ENCODE results near the gene NR6A1.

NR6A1 gene

DNA sequence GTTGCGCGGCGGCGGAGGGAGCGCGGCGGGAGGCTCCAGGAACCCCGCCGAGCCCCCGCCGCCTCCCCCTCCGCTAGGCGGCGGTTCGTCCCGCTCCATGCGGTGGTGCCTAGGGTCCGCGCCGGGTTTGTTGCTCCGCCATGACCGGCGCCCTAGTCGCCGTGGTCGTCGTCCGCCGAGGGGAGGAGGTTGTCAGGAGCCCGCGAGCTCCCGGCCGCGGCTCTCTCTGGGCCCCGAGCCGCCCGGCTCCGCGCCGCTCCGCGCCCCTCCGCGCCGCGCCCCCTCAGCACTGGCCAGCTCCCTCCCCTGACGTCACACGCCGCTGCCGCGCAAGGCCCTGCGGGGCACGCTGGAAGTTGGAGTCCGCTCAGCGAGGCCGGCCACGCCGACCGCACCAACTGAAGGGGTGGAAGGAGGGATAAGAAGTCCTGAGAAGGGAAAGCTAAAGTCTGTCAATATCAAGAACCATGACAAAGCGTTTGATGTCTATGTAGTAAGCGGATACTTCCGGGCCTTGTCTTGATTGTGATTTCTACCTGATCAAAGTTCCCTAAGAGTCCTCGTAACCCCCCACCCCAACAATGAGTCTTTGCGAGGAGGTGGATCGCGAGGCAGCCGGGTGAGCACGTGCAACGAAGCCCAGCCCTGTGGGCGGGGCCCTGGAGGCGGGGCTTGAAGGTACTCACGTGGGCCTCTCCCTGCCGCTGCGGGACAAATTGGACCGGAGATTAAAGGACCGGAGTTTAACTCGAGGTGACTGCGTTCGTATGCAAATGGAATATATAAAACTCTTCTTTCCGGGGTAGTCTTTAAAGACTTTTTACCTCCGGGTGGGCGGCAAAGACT, at the start of gene NR6A1:
TSS of gene NR6A1 (minus strand) at position 291 of the 846 bp plus-strand sequence.
- peak; percentile 95 for DNase-seq

DNA sequence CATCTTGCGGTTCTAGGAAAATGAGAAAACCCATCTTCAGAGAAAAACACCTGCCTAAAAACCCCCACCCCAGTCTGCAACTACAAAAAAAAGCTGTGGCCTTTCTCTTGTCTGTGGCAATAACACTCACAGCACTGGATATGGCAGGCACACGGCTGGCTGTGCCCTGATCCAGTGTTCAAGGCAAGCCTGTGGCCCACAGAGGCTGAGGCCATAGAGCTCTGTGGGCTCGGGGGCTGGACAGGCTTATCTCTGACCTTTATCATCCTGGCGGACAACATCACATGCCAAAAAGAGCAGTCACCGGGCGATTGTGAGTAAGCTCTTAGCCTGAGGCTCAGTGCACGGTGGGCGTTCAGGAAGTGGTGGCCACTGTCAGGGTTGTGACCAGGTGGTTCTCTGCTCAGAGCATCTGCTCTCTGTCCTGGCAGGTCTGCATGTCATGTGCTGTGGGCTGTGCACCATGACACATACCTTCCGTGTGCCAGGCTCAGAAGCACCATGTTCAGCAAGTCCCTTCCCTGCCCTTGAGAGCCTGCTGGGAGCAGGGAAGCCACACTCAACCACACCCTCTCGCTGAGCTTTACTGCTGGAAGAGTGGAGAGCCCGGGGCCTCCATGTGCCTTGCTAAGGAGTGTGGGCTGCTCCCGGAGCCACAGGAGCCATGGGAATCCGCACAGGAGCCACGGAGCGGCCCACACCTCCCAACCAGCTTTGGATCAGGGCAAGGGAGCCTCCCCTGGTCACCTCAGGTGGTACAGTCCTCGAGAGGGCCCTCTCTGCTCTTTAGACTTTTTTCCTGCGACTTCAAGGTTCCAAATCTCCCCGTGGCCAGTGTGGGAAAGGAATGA, 47.5 kb upstream of the NR6A1 start:
- DNase-seq = no peak

DNA sequence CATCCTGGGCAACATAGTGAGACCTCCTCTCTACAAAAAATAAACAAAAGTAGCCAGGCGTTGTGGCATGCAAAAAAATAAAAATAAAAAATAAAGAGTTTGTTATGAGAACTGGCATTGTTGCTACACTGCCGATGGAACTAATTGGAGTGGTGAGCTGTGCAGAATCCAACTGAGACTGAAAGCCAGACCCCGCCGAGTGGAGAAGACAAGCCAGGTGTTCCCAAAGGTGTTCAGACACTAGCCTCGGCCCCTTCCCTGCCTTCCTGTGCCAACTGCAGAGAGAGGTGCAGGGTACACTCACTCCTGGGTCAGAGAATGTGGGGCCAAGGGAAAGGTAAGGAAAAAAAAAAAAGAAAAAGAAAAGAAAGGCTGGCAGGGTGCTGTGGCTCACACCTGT, 44.5 kb upstream of the NR6A1 start:
- no peak for DNase-seq

DNA sequence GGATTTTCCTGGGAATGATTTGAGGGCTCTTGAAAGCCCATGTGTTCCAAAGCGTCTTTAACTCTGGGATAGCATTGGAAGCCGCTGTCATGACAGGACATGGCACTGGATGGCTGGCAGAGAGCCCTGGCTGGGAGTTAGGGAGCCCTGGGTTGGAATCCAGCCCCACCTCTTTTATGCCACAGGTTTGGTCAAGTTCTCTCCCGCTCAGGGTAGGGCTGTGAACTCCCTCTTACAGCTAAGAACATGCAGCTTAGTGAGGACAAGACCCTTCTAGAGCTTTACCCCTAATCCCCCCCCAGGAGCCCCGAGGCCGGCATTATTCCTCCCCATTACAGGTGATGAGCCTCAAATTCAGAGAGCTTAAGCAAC, 43.0 kb upstream of the NR6A1 start:
- DNase-seq = no peak

DNA sequence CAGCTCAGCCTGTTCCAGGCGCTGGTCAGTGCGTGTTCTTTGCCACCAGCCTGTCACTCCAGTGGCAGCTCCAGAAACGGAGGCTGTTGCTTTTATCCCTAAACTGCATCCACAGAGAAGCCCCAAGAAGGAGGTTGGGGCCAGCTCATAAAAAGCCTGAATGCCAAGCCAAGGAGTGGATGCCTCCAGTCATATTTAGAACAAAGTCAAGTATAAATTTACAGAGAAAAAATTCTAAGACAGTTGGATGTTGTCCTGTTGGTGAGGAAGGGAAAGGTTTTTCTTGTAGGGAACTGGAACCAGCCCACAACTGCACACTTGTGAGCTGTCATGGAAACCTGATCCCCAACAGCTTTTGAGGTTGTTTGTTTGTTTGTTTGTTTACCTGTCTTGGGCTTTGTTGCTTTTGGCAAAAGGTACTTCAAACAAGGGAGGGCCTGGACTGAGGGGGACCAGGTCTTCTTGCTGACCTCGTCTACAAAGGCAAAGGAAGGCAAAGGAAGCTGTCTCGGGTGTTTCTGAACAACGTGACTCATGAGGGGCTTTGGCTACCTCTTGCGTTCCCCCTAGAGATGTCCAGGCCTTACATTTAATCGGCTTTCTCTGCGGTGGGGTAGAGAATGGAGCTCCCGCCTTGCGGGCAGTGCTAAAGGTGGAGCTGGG, 42.5 kb upstream of the NR6A1 start:
- no peak for DNase-seq

DNA sequence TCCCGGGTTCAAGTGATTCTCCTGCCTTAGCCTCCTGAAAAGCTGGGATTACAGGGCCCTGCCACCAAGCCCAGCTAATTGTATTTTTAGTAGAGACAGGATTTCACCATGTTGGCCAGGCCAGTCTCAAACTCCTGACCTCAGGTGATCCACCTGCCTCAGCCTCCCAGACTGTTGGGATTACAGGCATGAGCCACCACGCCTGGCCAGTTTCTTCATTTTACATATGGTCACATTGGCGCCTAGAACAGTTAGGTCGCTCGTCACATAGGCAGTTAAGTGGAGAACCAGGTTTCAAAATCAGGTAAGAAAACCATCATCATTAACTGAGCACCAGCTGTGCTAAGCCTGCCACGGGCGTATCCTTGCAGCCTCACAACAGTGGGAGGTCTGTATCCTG, 41.9 kb upstream of the NR6A1 start:
- no peak for DNase-seq

DNA sequence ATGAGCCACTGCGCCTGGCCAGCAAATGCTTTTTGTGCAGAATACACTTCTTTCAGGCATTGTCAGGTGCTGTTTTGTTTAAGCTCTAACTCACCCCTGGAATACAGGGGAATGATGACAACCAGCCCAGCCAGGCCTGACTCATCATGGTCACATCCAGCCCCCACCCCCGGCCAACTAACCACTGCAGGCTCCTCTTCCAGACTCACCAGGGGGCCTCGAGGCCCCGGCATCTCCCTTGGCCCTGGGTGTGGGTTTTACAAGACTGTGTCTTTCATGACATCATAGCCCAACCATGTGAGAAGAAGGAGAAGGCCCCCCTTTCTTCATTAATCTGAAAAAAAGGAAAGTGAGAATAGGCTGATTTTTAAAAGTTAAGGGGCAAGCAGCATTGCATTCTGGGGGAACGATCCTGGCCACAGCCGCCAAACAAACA, 41.3 kb upstream of the NR6A1 start:
- no peak for DNase-seq

DNA sequence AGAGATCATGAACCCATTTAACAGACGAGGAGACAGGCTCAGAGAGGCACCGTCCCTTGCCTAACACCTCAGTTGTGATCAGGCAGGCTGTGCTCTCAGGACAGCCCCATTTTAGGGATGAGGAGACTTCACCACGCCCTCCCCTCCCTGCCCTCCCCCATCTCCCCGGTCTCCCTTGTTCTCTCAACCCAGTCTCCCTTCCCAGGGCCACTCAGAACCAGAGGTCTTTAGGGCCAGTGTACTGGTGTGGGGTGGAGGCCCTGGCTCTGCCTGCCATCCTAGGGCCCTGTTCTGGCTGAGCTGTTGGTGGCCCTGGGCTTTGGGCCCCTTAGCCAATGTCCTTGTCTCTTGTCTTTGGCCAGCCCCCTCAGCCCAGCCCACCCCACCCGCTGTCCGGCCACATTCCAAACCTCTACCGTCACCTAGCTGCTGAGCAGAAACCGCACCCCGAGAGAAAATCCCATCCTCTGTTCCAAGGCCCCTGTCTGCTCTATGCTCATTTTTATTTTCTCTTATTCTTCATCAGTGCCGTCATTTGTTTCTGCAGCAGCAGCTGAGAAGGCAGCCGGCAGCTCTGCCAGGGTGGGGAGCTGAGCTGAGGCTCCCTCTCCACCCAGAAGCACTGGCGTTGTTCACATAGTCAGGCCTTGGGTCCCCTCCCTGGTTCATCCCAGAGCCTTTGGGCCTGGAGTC, 39.7 kb upstream of the NR6A1 start:
- DNase-seq = no peak

DNA sequence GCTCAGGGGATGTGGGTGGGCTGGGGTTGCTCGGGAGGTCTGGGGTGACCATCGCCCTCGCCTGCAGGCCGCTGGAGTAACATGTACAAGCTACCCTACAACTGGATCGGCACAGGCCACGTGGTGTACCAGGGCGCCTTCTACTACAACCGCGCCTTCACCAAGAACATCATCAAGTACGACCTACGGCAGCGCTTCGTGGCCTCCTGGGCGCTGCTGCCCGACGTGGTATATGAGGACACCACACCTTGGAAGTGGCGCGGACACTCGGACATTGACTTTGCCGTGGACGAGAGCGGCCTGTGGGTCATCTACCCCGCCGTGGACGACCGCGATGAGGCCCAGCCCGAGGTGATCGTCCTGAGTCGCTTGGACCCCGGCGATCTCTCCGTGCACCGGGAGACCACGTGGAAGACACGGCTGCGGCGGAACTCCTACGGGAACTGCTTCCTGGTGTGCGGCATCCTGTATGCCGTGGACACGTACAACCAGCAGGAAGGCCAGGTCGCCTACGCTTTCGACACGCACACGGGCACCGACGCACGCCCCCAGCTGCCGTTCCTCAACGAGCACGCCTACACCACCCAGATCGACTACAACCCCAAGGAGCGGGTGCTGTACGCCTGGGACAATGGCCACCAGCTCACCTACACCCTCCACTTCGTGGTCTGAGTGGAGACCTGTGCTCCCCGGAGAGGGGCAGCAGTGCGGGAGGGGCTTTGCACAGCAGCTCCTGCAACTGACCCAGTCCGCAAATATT, 38.8 kb upstream of the NR6A1 start:
- DNase-seq = no peak

DNA sequence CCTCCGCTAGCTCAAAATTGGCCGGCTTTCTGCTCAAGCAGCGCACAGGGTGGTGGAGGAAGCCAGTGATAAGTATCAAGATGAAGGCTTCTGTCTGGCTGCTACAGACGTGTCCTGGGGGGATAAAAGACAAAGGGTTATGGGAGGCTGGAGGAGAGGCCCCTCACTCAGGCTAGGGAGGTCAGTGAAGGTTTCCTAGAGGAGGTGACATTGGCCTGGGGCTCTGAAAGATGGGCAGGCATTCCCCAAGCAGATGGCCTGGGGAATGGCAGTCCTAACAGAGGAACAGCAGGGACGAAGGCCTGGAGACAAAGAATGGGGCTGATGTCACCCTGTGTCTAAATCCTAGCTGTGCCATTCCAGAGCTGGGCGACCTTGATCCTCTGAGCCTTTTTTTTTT, 38.1 kb upstream of the NR6A1 start:
- no peak for DNase-seq

DNA sequence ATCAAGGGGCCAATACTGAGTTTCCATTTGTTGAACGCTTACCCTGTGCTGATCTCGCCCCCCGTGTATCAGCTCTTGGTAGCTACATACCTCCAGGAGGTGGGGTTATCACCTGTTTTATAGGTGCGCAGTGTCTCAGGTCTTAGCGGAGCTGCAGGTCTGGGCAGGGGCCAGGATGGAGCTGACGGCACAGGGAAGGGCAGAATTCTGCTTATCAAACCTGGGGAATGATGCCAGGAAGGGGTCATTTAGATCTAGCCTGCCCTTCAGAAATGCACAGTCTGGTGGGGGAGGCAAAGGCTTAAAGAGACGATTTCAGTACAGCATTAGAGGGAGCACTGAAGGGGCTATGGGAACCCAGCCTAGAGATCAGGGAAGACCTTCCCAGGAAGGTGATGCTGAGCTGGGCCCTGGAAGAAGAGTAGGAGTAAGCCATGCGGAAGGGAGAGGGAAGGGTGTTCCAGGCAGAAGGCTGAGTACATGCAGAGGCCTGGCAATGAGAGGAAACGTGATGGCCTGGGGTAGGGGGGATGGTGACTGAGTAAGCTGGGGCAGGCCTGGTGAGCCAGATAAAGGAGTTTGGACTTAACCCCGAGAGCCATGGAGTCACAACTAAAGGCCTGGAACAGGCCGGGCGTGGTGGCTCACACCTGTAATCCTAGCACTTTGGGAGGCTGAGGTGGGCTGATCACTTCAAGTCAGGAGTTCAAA, 37.3 kb upstream of the NR6A1 start:
- no peak for DNase-seq

DNA sequence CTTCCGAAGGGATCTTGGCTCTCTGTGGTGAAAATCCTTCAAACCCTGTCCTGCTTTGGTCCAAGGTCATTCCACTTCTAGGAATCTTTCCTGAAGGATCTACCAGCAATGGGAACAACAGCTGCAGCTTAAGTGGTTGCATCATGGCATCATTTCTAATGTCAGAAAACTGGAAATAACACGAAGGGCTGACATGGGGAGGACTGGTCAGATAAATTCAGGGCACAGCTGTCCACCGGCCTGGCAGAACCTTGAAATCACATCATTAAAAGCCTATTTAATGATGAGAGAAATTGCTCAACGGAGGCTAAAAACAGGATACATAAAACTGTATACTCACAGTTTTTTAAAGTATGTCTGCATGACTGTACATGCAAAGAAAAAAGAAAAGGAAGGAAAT, 34.1 kb upstream of the NR6A1 start:
- DNase-seq = no peak

DNA sequence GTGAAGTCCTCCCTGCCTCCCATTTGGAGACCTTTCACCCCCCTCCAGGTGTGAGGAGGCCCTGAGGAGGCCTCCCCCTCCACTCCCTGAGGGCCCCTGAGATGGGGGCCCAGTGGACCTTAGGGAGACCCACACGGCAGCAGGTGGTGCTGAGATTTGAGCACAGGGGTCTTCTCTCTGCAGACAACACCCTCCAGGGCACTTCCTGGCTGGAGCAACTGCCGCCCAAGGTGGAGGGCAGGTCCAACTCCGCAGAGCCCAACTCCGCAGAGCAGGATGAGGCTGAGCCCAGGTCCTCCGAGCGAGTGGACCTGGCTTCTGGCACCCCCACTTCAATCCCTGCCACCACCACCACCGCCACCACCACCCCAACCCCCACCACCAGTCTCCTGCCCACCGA, 32.8 kb upstream of the NR6A1 start:
- no peak for DNase-seq

DNA sequence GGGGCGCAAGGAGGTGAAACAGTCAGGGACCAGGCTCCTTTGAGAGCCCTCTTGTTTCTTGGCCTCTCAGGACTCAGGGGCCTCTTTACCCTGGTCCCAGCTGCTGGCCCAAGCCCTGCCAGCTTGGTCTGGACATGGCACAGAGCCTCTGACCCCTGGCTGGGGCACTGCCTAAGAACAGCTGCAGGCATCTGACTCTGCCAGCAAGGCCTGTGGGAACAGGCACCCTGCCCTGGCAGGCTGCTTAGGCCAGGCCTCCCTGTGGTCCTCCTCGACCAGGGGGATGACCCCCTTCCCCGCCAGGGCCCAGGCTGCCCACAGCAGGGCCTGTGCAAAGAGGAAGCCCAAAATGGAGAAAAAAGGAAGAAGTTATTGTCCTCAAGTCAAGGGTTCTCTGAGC, 31.3 kb upstream of the NR6A1 start:
- no peak for DNase-seq

DNA sequence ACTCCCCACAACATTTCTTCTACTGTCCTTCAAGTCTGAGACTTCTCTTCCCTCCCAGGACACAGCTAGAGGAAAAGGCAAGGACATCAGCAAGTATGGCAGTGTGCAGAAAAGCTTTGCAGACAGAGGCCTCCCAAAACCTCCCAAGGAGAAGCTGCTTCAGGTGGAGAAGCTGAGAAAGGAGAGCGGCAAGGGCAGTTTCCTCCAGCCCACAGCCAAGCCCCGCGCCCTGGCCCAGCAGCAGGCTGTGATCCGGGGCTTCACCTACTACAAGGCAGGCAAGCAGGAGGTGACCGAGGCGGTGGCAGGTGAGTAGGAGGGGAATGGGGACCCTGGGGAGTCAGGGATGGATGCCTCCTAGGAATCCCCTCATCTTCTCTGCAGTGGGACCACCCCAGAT, 30.2 kb upstream of the NR6A1 start:
- DNase-seq = no peak

DNA sequence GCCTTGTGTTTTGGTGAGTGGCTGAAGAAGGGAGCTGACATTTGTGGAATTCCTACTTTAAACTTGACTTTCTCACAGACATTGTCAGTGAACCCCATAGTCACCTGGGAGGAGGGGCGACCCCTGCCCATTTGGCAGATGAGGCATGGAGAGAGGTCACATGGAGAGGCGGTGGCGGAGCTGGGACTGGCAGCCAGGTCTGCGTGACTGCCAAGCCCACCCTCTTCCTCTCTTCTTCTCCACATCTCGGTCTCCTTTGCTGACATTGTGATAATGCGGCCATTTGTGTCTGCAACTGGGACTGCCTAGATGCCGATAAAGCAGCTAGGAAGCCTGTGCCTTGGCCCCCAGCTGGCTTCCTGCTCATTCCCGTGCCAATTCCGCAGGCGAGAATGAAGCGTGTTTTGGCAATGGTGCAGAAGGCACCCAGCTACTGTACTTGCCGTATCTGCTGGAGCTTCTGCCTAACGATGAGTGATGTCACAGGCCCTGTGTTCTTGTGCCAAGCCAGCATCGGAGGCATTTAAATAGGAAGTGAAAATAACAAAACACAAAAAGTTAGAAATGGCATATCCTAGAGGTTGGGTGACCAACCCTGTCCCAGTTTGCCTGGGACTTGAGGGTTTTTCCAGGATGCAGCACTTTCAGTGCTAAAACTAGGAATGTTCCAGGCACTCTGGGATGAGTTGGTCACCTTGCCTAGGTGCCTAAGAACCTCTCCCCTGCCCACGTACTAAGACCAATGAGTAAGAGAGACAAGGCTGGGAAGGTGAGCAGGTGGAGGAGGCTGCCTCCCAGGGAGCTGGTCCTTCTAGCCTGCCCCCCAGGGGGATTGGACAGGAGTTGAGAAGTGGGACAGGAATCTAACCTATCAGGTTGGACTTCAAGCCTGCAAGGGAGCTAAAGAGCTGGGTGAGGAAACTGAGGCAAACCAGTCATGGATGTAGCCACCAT, 29.5 kb upstream of the NR6A1 start:
- no peak for DNase-seq

DNA sequence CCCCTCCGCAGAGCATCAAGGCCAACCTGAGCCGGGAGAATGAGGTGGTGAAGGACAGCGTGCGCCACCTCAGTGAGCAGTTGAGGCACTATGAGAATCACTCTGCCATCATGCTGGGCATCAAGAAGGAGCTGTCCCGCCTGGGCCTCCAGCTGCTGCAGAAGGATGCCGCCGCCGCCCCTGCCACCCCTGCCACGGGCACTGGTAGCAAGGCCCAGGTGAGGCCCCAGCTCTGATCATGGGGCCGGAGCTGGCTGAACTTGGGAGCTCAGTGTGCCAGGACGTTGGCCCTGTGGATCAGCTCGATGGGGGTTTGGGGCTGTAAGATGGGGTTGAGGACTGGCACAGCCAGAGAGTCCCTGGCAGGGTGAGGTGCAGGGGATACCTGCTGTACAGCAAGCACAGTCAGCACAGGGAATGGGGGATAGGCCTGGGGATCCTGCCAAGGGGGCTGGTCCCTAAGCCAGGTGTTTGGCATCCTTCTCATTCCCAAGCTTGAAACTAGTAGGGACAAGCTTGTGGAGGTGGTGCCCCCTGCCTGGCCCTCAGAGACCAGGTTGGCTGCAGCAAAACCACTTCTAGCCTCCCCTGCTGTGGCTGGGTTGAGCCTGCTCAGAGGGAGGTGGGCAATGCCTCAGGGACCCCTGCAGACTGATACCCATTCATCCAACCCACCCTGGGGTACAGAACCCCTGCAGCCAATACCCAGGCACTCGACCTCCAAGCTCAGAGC, 28.3 kb upstream of the NR6A1 start:
- DNase-seq = no peak

DNA sequence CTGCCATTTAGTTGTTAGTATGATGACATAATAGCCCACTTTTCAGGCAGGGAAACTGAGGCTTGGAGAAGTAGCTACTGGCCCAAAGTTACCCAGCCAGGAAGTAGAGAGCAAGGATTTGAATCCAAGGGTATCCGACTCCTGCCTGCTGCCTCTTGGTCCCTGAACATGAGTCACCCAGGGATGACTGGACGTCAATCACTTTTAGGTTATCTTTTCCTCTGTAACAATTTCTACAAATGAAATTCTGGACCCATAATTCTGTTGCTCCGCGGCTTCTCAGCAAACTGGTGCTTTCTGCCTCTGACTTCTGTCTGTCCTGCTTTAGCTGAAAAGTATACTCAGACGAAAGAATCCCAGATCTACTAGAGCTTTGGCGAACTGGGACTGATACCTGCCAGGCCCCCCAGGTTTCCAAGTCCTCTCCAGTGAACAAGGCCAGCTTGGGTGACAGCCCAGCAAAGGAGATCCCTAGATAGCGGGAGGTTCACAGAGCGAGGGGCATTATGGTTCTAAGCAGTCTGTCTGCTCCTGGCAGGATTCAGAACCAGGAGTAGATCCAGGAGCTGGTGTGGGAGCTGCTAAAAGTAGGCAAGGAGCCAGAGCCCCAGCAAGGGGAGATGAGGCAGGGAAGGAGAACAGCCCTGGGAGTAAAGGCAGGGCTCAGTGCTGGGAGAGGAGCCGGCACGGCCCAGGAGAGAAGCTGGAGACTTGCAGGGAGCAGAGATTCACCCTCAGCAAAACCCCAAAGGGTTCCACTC, 26.4 kb upstream of the NR6A1 start:
- no peak for DNase-seq

DNA sequence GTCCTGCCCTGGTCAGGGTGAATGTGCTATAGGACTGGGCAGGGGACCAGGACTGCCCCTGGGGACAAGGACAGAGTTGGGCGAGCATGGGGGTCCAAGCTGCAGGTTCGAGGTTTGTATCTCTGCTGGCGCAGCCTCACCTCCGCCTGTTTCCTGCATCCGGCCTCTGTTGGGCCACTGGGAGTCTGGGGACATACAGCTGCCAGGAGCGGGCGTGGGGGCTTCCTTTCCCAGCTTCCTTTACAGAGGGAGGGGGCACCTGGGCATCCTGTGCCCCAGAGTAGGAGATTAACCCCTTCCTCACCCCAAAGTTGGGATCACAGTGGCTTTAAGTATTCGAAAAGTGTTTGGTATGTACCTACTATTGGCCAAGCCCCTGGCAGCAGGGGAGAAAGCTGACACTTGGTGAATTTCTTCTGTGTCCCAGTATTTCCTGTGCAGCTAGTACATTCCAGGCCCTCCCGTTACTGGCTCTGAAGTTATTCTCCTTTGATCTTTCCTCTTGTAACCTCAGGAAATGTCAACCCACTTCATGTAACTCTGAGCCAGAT, 24.8 kb upstream of the NR6A1 start:
- DNase-seq = no peak

All from activated CD4-positive, alpha-beta T cell treated with anti-CD3 and anti-CD28 coated beads, Interleukin-2, amount 50 U/mL, for 16 hours (primary cell).